GM23248 (cell line): ENCODE data around the gene SLC12A1. TPM values are rescaled to one million over a fixed set of nuclear protein-coding genes. Genes with fewer than 3 reads are reported as not detected.

Experiments
- DNase-seq: peaks from one replicate; pipeline ENCODE4 v3.0.0-alpha.2; 2015
- H2AFZ ChIP-seq: fragments of 200-600 bp; sonication (generic); 2 replicates; pipeline ENCODE4 v1.6.1; 2016; ENCODE audit warnings: antibody characterized with exemption
- H3F3A ChIP-seq: fragments of 200-600 bp; sonication (generic); 2 replicates; pipeline ENCODE4 v1.6.1; 2016; ENCODE audit warnings: mild to moderate bottlenecking, antibody characterized with exemption, mixed run types; ENCODE audit not compliant: insufficient read depth
- H3K27ac ChIP-seq: fragments of 200-600 bp; sonication (generic); 2 replicates; pipeline ENCODE4 v1.5.1; 2016; ENCODE audit warnings: mild to moderate bottlenecking
- H3K27me3 ChIP-seq: fragments of 200-600 bp; sonication (generic); replicated peaks from 2 replicates; pipeline ENCODE4 v1.6.1; 2016; ENCODE audit warnings: mild to moderate bottlenecking; ENCODE audit not compliant: insufficient read depth
- H3K36me3 ChIP-seq: fragments of 200-600 bp; sonication (generic); 2 replicates; pipeline ENCODE4 v1.6.1; 2016; ENCODE audit warnings: low read depth, mild to moderate bottlenecking
- H3K4me1 ChIP-seq: fragments of 200-600 bp; sonication (generic); 2 replicates; pipeline ENCODE4 v1.6.1; 2016; ENCODE audit warnings: mild to moderate bottlenecking; ENCODE audit not compliant: insufficient read depth
- H3K4me2 ChIP-seq: fragments of 200-600 bp; sonication (generic); one replicate; pipeline ENCODE4 v1.6.1; 2016; ENCODE audit warnings: mild to moderate bottlenecking; ENCODE audit not compliant: unreplicated experiment
- H3K4me3 ChIP-seq: fragments of 200-600 bp; sonication (generic); 2 replicates; pipeline ENCODE4 v1.5.1; 2016; ENCODE audit warnings: mild to moderate bottlenecking
- H3K79me2 ChIP-seq: fragments of 200-600 bp; sonication (generic); 2 replicates; pipeline ENCODE4 v1.6.1; 2016; ENCODE audit warnings: mild to moderate bottlenecking; ENCODE audit not compliant: insufficient read depth
- H3K9ac ChIP-seq: fragments of 200-600 bp; sonication (generic); 2 replicates; pipeline ENCODE4 v1.6.1; 2016; ENCODE audit warnings: mild to moderate bottlenecking
- H3K9me2 ChIP-seq: fragments of 200-600 bp; sonication (generic); 2 replicates; pipeline ENCODE4 v1.6.1; 2016; ENCODE audit warnings: mixed run types, mild to moderate bottlenecking, moderate library complexity; ENCODE audit not compliant: insufficient read depth
- H3K9me3 ChIP-seq: fragments of 200-600 bp; sonication (generic); one replicate; pipeline ENCODE4 v1.6.1; 2017; ENCODE audit warnings: low read depth
- H4K20me1 ChIP-seq: fragments of 200-600 bp; sonication (generic); 2 replicates; pipeline ENCODE4 v1.6.0; 2016; ENCODE audit not compliant: insufficient read depth
- EZH2 ChIP-seq: fragments of 200-600 bp; sonication (generic); IDR thresholded peaks from 2 replicates; pipeline ENCODE4 v1.6.1; 2018; ENCODE audit warnings: antibody characterized with exemption, mild to moderate bottlenecking; ENCODE audit not compliant: insufficient read depth, poor library complexity, severe bottlenecking
- EZH2phosphoT487 ChIP-seq: fragments of 200-600 bp; sonication (generic); IDR thresholded peaks from 2 replicates; pipeline ENCODE4 v1.6.1; 2018; ENCODE audit warnings: antibody characterized with exemption, moderate library complexity, mild to moderate bottlenecking, low read depth; ENCODE audit not compliant: insufficient read depth
- WGBS, 2 experiments: methylation state at CpG; one replicate each; pipeline ENCODE4 v1.1.6; 2015 to 2017; ENCODE audit warnings: low lambda C conversion rate in 2 of 2, low coverage in 1 of 2; ENCODE audit errors: missing lambda C conversion rate in 2 of 2; 5-methylcytosine and 5-hydroxymethylcytosine counted together
- in situ Hi-C: fragments of 300-500 bp; cut with MboI; formaldehyde crosslinking; loops from 2 replicates; pipeline ENCODE4 v1.15.0; 2020
- polyA plus RNA-seq: library from polyadenylated mRNA; unstranded; fragments of >200 nt; fragmentation: Nextera tagmentation; extraction: Ambion mirVana; gene quantifications from 2 replicates; pipeline ENCODE4 v1.2.1, GENCODE V29; 2016
- total RNA-seq: library from RNA; depleted of rRNA; stranded (reverse); fragments of >200 nt; shearing (Covaris generic); gene quantifications from 2 replicates; pipeline ENCODE4 v1.2.3, GENCODE V29; 2014

The SLC12A1 gene
- total and polyA plus RNA-seq, 2 experiments from 2014 or later: not detected

- Histone ChIP-seq H2AFZ (no peak overlapping the region), H3K4me3 (no peak overlapping the region), H4K20me1 (no peaks in the 10 kb centered on the region), H3K4me2 (no peak overlapping the region), H3K9me2 (no peaks in the 10 kb centered on the region), H3K9me3 (no peaks in the 10 kb centered on the region), H3F3A (peaks cover 11% of the 10 kb centered on the region; the same call in 1 of the 2 replicates), H3K27me3 (no peaks in the 10 kb centered on the region), H3K4me1 (no peaks in the 10 kb centered on the region), H3K27ac (no peak overlapping the region), H3K36me3 (peaks cover 18% of the 10 kb centered on the region), H3K9ac (no peak overlapping the region), H3K79me2 (peaks cover 9% of the 10 kb centered on the region)
- in situ Hi-C loops: no loop called here
- no peak for TF ChIP-seq EZH2
- TF ChIP-seq EZH2phosphoT487: no peak
- DNase-seq: no peak
- WGBS, 2 experiments: 38 to 41% methylated on average over 1 of the region's 1 CpG
These were observed 131.5 kb downstream of the SLC12A1 start for GRCh38 chr15:48337607-48338006.

GRCh38 chr15:48340111-48340510, 134.0 kb downstream of the SLC12A1 start:
- H3F3A ChIP-seq: peaks cover 11% of the 10 kb centered on the region; the same call in 1 of the 2 replicates
- H3K9ac ChIP-seq: no peak overlapping the region
- no peak for TF ChIP-seq EZH2
- TF ChIP-seq EZH2phosphoT487: no peak
- no peak overlapping the region for H3K27ac ChIP-seq
- no peaks in the 10 kb centered on the region; the same call in 1 of the 2 replicates for H3K79me2 ChIP-seq
- H3K27me3 ChIP-seq: no peaks in the 10 kb centered on the region
- 98 to 100% methylated on average over 4 of the region's 4 CpGs for WGBS, 2 experiments
- no peak overlapping the region for H3K4me3 ChIP-seq
- no peak overlapping the region for H2AFZ ChIP-seq
- no peak overlapping the region for H3K4me2 ChIP-seq
- no peaks in the 10 kb centered on the region for H3K4me1 ChIP-seq
- no peaks in the 10 kb centered on the region for H4K20me1 ChIP-seq
- in situ Hi-C loops: no loop called here
- no peaks in the 10 kb centered on the region for H3K9me3 ChIP-seq
- DNase-seq: no peak
- no peaks in the 10 kb centered on the region for H3K9me2 ChIP-seq
- peaks cover 28% of the 10 kb centered on the region for H3K36me3 ChIP-seq

- H3K9ac ChIP-seq: no peak overlapping the region
- no peaks in the 10 kb centered on the region for H4K20me1 ChIP-seq
- H3K4me3 ChIP-seq: no peak overlapping the region
- no peak for DNase-seq
- peaks cover 22% of the 10 kb centered on the region; the same call in 1 of the 2 replicates for H3K36me3 ChIP-seq
- TF ChIP-seq EZH2phosphoT487 (no peak), EZH2 (no peak)
- H3K4me1 ChIP-seq: no peaks in the 10 kb centered on the region
- H3K27ac ChIP-seq: no peak overlapping the region
- H3K4me2 ChIP-seq: no peak overlapping the region
- no peaks in the 10 kb centered on the region for H3K27me3 ChIP-seq
- no peaks in the 10 kb centered on the region for H3K9me2 ChIP-seq
- WGBS, 2 experiments: 66 to 69% methylated on average over 6 of the region's 6 CpGs
- no peak overlapping the region for H2AFZ ChIP-seq
- H3K79me2 ChIP-seq: no peaks in the 10 kb centered on the region
- in situ Hi-C loops: no loop called here
- peaks cover 11% of the 10 kb centered on the region; the same call in 1 of the 2 replicates for H3F3A ChIP-seq
- no peaks in the 10 kb centered on the region for H3K9me3 ChIP-seq
These were observed 137.8 kb downstream of the SLC12A1 start for GRCh38 chr15:48343865-48344264.

GRCh38 chr15:48345516-48345915, 139.4 kb downstream of the SLC12A1 start:
- H3K36me3 ChIP-seq: peaks cover 22% of the 10 kb centered on the region; the same call in 1 of the 2 replicates
- H3K9me3 ChIP-seq: no peaks in the 10 kb centered on the region
- no peaks in the 10 kb centered on the region for H3K9me2 ChIP-seq
- no peak overlapping the region for H3K4me2 ChIP-seq
- H3K4me1 ChIP-seq: no peaks in the 10 kb centered on the region
- H3K9ac ChIP-seq: no peak overlapping the region
- peaks cover 8% of the 10 kb centered on the region; the same call in 1 of the 2 replicates for H3F3A ChIP-seq
- no peaks in the 10 kb centered on the region for H3K27me3 ChIP-seq
- H4K20me1 ChIP-seq: no peaks in the 10 kb centered on the region
- in situ Hi-C loops: no loop called here
- H2AFZ ChIP-seq: no peak overlapping the region
- no peaks in the 10 kb centered on the region for H3K79me2 ChIP-seq
- DNase-seq: no peak
- H3K27ac ChIP-seq: no peak overlapping the region
- no peak overlapping the region for H3K4me3 ChIP-seq
- no peak for TF ChIP-seq EZH2
- no peak for TF ChIP-seq EZH2phosphoT487
